ENCODE measurements around the gene SMG6. TPM values are rescaled to one million over a fixed set of nuclear protein-coding genes. Genes with fewer than 3 reads are reported as not detected.

SMG6 gene
- total and polyA plus RNA-seq, 8 donors, result 27.7 to 42.2 (median 38.5) TPM

DNA sequence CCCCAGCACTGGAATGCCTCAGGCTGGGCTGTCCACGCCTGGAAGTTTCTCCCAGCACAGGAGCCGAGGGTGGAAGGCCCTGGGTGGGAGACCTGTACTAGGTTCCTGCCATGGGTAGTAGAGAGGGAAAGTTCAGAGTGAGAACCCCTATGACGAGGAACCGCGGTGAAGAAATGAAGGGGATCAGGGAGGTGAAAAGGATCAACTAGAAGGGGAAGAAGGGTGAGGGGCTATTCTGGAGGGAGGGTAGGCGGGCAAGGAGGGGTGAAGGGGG is 243.3 kb downstream of the SMG6 start:
- Histone ChIP-seq H3K4me3 (no peak overlapping the region), H3K27ac (peak overlapping the region; percentile 66 to 82), H3K36me3 (peaks cover 0 to 57% of the 10 kb centered on the region in 2 donors), H3K27me3 (peaks cover 8 to 39% of the 10 kb centered on the region in 2 donors), H3K4me1 (peaks cover 18 to 64% of the 10 kb centered on the region in 2 donors), H3K9me3 (no peaks in the 10 kb centered on the region)
- intact Hi-C loops (cut with DNase I), result no loop called here
- ATAC-seq (no peak), DNase-seq (no peak)
- TF ChIP-seq, protein P1, sequence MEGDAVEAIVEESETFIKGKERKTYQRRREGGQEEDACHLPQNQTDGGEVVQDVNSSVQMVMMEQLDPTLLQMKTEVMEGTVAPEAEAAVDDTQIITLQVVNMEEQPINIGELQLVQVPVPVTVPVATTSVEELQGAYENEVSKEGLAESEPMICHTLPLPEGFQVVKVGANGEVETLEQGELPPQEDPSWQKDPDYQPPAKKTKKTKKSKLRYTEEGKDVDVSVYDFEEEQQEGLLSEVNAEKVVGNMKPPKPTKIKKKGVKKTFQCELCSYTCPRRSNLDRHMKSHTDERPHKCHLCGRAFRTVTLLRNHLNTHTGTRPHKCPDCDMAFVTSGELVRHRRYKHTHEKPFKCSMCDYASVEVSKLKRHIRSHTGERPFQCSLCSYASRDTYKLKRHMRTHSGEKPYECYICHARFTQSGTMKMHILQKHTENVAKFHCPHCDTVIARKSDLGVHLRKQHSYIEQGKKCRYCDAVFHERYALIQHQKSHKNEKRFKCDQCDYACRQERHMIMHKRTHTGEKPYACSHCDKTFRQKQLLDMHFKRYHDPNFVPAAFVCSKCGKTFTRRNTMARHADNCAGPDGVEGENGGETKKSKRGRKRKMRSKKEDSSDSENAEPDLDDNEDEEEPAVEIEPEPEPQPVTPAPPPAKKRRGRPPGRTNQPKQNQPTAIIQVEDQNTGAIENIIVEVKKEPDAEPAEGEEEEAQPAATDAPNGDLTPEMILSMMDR (IDR thresholded peaks at IDR 0.05), result no peak

GRCh38 chr17:2059547-2060384 is 243.8 kb downstream of the SMG6 start:
- no peak for DNase-seq
- Histone ChIP-seq H3K4me1 (peaks cover 18 to 64% of the 10 kb centered on the region in 2 donors), H3K27ac (peak overlapping the region; percentile 66 to 82), H3K4me3 (peak overlapping the region; percentile 22 to 57), H3K27me3 (peaks cover 8 to 45% of the 10 kb centered on the region in 2 donors), H3K9me3 (no peaks in the 10 kb centered on the region), H3K36me3 (peaks cover 0 to 52% of the 10 kb centered on the region in 2 donors)
- no peak for ATAC-seq
- intact Hi-C loops (cut with DNase I), result loop anchor here in 1 of 2 donors (5.0 kb wide), 1 partner anchor 183 kb away; no protein-coding TSS in a partner anchor
- TF ChIP-seq, protein P1 (IDR thresholded peaks at IDR 0.05), result no peak

- Histone ChIP-seq H3K36me3 (peaks cover 0 to 44% of the 10 kb centered on the region in 2 donors), H3K4me3 (peak overlapping the region; percentile 22 to 57), H3K27ac (peak overlapping the region; percentile 66 to 82), H3K4me1 (peaks cover 24 to 73% of the 10 kb centered on the region in 2 donors), H3K27me3 (peaks cover 8 to 54% of the 10 kb centered on the region in 2 donors), H3K9me3 (no peaks in the 10 kb centered on the region)
- ATAC-seq (peak; percentile 65), DNase-seq (peak in 3 of 4 donors; percentile 73 to 98 (median 89))
- TF ChIP-seq, protein P1 (IDR thresholded peaks at IDR 0.05), result peak; percentile 84 to 91
- intact Hi-C loops (cut with DNase I), result loop anchor here in 1 of 2 donors (5.0 kb wide), 1 partner anchor 183 kb away; no protein-coding TSS in a partner anchor
These were observed 244.7 kb downstream of the SMG6 start for GRCh38 chr17:2058586-2059546.

DNA sequence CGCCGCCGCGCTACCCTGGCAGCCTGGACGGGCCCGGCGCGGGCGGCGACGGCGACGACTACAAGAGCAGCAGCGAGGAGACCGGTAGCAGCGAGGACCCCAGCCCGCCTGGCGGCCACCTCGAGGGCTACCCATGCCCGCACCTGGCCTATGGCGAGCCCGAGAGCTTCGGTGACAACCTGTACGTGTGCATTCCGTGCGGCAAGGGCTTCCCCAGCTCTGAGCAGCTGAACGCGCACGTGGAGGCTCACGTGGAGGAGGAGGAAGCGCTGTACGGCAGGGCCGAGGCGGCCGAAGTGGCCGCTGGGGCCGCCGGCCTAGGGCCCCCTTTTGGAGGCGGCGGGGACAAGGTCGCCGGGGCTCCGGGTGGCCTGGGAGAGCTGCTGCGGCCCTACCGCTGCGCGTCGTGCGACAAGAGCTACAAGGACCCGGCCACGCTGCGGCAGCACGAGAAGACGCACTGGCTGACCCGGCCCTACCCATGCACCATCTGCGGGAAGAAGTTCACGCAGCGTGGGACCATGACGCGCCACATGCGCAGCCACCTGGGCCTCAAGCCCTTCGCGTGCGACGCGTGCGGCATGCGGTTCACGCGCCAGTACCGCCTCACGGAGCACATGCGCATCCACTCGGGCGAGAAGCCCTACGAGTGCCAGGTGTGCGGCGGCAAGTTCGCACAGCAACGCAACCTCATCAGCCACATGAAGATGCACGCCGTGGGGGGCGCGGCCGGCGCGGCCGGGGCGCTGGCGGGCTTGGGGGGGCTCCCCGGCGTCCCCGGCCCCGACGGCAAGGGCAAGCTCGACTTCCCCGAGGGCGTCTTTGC is 245.6 kb downstream of the SMG6 start:
- DNase-seq (peak in 2 of 4 donors; percentile 38 to 81), ATAC-seq (no peak)
- intact Hi-C loops (cut with DNase I), result loop anchor here in 1 of 2 donors (5.0 kb wide), 1 partner anchor 184 kb away; no protein-coding TSS in a partner anchor
- Histone ChIP-seq H3K36me3 (peaks cover 0 to 41% of the 10 kb centered on the region in 2 donors), H3K4me3 (peak overlapping the region; percentile 7 to 57), H3K27ac (peak overlapping the region; percentile 66 to 82), H3K9me3 (no peaks in the 10 kb centered on the region), H3K27me3 (peaks cover 8 to 63% of the 10 kb centered on the region in 2 donors), H3K4me1 (peaks cover 29 to 81% of the 10 kb centered on the region in 2 donors)
- TF ChIP-seq, protein P1 (IDR thresholded peaks at IDR 0.05), result no peak

All from left lung (tissue), 10 donors.